Right lobe of liver (tissue), 6 donors: ENCODE data around the gene POLG2. TPM values are rescaled to one million over a fixed set of nuclear protein-coding genes. Genes with fewer than 3 reads are reported as not detected.
"Not testable (repeated sequence)": the region's sequence is repeated elsewhere in the genome, so short reads cannot be mapped to it uniquely, and the experiment has no call there.

Experiments used
- ATAC-seq, 4 donors: fragments of 200-7000 bp; cut with Tn5 transposase; one replicate each; pipeline ENCODE4 v1.9.1; 2020; ENCODE audit warnings: mild to moderate bottlenecking in 4 of 4, moderate library complexity in 4 of 4
- DNase-seq, 3 donors: peaks; one replicate each; pipeline ENCODE4 v3.0.0-alpha.2; 2020
- H3K27ac ChIP-seq, 3 donors: fragments of 200-600 bp; one replicate each; pipeline ENCODE4 v1.8.0; 2022
- H3K27me3 ChIP-seq, 2 donors: fragments of 200-600 bp; one replicate each; pipeline ENCODE4 v1.8.0; 2022
- H3K36me3 ChIP-seq, 4 donors: fragments of 200-600 bp; sonication (generic) in 1 of 4; one replicate each; pipeline versions ENCODE4 v1.5.1 to v1.8.0; 2017 to 2022; ENCODE audit warnings: control low read depth in 1 of 4
- H3K4me1 ChIP-seq, 4 donors: fragments of 200-600 bp; sonication (generic) in 1 of 4; one replicate each; pipeline versions ENCODE4 v1.5.1 to v1.8.0; 2017 to 2022; ENCODE audit warnings: control low read depth in 1 of 4
- H3K4me3 ChIP-seq, 3 donors: fragments of 200-600 bp; one replicate each; pipeline ENCODE4 v1.8.0; 2022
- H3K9me3 ChIP-seq, 4 donors: fragments of 200-600 bp; sonication (generic) in 1 of 4; one replicate each; pipeline versions ENCODE4 v1.5.1 to v1.8.0; 2017 to 2022; ENCODE audit warnings: control low read depth in 1 of 4
- POLR2A ChIP-seq: fragments of 450-650 bp; IDR thresholded peaks from one replicate; pipeline ENCODE4 v1.6.1; 2017; ENCODE audit warnings: antibody characterized with exemption, mild to moderate bottlenecking
- WGBS: methylation state at CpG from one replicate; pipeline ENCODE4 v1.1.6; 2018; ENCODE audit warnings: low coverage, low lambda C conversion rate; ENCODE audit not compliant: insufficient coverage; ENCODE audit errors: missing lambda C conversion rate; 5-methylcytosine and 5-hydroxymethylcytosine counted together
- intact Hi-C, 2 donors: fragments of 100-400 bp; cut with DNase I; formaldehyde crosslinking; loops; one replicate each; pipeline versions ENCODE4 v1.11.2 to v1.14.1; 2022
- total RNA-seq, 6 experiments: library from RNA; depleted of rRNA in 2 of 6; stranded (reverse); fragments of >200 nt in 2 of 6; fragmentation: NEBNext Ultra II Directional in 3 of 6; extraction: Animal tissue kit (Norgen Biotek cat#: 25700) in 3 of 6; gene quantifications; one replicate each; pipeline versions ENCODE4 v1.1.0 to v1.2.4, GENCODE V29; 2016 to 2023
- TF ChIP-seq, protein P1 (sequence below), 4 donors: fragments of 200-600 bp in 3 of 4; fragments of 450-650 bp in 1 of 4; IDR thresholded peaks; one replicate each; pipeline versions ENCODE4 v1.5.1 to v1.8.0; 2016 to 2022; ENCODE audit warnings: antibody characterized with exemption in 4 of 4, mild to moderate bottlenecking in 2 of 4
- donor health status: DM: no; HTN: yes; CAD: no.
- donor health status: DM: no; HTN: no; CAD: no.
- donor health status: DM: no; HTN: no; CAD: no.
- donor health status: DM: no; HTN: yes; CAD: no.
- donor health status: DM: no; HTN: yes; CAD: no.

Gene POLG2
- total RNA-seq, 6 experiments from 2014 or later = 2.9 to 9.2 (median 5.5) TPM

DNA sequence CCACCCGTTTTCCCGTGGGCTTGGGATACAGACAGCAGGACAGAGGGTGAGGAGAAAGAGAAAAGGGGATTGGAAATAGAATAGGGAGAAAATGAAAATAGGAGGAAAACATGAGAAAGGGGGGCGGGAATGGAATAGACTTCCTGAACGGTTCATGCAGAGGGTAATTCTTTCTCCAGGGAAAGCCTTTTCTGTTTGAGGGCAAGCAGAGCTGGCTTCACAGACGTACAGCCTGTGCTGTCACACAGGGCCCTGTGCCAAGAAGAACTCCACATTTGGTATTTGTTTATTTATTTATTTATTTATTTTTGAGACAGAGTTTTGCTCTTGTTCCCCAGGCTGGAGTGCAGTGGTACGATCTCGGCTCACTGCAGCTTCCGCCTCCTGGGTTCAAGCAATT, 35.9 kb downstream of the POLG2 start:
- Histone ChIP-seq H3K27ac (no peak overlapping the region), H3K36me3 (no peaks in the 10 kb centered on the region), H3K4me3 (no peak overlapping the region), H3K4me1 (no peaks in the 10 kb centered on the region), H3K27me3 (no peaks in the 10 kb centered on the region), H3K9me3 (no peaks in the 10 kb centered on the region)
- TF ChIP-seq, protein P1, sequence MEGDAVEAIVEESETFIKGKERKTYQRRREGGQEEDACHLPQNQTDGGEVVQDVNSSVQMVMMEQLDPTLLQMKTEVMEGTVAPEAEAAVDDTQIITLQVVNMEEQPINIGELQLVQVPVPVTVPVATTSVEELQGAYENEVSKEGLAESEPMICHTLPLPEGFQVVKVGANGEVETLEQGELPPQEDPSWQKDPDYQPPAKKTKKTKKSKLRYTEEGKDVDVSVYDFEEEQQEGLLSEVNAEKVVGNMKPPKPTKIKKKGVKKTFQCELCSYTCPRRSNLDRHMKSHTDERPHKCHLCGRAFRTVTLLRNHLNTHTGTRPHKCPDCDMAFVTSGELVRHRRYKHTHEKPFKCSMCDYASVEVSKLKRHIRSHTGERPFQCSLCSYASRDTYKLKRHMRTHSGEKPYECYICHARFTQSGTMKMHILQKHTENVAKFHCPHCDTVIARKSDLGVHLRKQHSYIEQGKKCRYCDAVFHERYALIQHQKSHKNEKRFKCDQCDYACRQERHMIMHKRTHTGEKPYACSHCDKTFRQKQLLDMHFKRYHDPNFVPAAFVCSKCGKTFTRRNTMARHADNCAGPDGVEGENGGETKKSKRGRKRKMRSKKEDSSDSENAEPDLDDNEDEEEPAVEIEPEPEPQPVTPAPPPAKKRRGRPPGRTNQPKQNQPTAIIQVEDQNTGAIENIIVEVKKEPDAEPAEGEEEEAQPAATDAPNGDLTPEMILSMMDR (IDR thresholded peaks at IDR 0.05) = no peak
- TF ChIP-seq POLR2A = no peak
- ATAC-seq = no peak
- intact Hi-C loops = no loop called here
- WGBS = 62% methylated on average over 8 of the region's 8 CpGs
- no peak for DNase-seq

DNA sequence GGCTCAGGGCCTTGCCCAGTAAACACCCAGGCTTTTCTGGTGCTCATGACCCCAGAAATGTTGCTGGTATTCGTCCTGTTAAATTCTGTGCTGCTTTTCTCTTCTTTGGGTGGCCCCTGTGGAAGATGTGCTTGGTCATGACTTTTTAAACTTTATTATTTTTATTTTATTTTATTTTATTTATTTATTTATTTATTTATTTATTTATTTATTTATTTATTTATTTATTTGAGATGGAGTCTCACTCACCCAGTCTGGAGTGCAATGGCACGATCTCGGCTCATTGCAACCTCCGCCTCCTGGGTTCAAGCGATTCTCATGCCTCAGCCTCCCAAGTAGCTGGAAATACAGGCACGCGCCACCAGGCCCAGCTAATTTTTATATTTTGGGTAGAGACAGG, 37.0 kb downstream of the POLG2 start:
- H3K27me3 ChIP-seq, intact Hi-C loops, ATAC-seq, H3K4me1 ChIP-seq, H3K36me3 ChIP-seq, H3K9me3 ChIP-seq, H3K4me3 ChIP-seq, DNase-seq, H3K27ac ChIP-seq: not testable (repeated sequence)
- WGBS = 92% methylated on average over 6 of the region's 7 CpGs

- Histone ChIP-seq H3K27me3 (no peaks in the 10 kb centered on the region), H3K27ac (no peak overlapping the region), H3K4me3 (no peak overlapping the region), H3K4me1 (no peaks in the 10 kb centered on the region), H3K9me3 (no peaks in the 10 kb centered on the region), H3K36me3 (no peaks in the 10 kb centered on the region)
- ATAC-seq (no peak), DNase-seq (no peak)
- intact Hi-C loops = no loop called here
- TF ChIP-seq, protein P1 (IDR thresholded peaks at IDR 0.05) = no peak
- no peak for TF ChIP-seq POLR2A
- WGBS = 82% methylated on average over 5 of the region's 6 CpGs
These were observed 37.5 kb downstream of the POLG2 start for GRCh38 chr17:64459284-64459747.

GRCh38 chr17:64458756-64459155, 38.1 kb downstream of the POLG2 start:
- H3K4me1 ChIP-seq = no peaks in the 10 kb centered on the region
- no peaks in the 10 kb centered on the region for H3K9me3 ChIP-seq
- TF ChIP-seq, protein P1 (IDR thresholded peaks at IDR 0.05) = no peak
- no peak for TF ChIP-seq POLR2A
- intact Hi-C loops = no loop called here
- no peaks in the 10 kb centered on the region for H3K36me3 ChIP-seq
- H3K27ac ChIP-seq = no peak overlapping the region
- 50% methylated on average over 1 of the region's 8 CpGs for WGBS
- ATAC-seq (no peak), DNase-seq (no peak)
- H3K4me3 ChIP-seq = no peak overlapping the region
- H3K27me3 ChIP-seq = no peaks in the 10 kb centered on the region

- DNase-seq = no peak
- H3K27me3 ChIP-seq = no peaks in the 10 kb centered on the region
- 63% methylated on average over 4 of the region's 7 CpGs for WGBS
- no peak overlapping the region for H3K27ac ChIP-seq
- TF ChIP-seq, protein P1 (IDR thresholded peaks at IDR 0.05) = no peak
- TF ChIP-seq POLR2A = no peak
- H3K4me1 ChIP-seq = no peaks in the 10 kb centered on the region
- ATAC-seq = no peak
- no peak overlapping the region for H3K4me3 ChIP-seq
- intact Hi-C loops = no loop called here
- no peaks in the 10 kb centered on the region for H3K36me3 ChIP-seq
- H3K9me3 ChIP-seq = no peaks in the 10 kb centered on the region
These were observed 39.7 kb downstream of the POLG2 start for GRCh38 chr17:64457156-64457555.
